GM21576 (cell line): ENCODE data around the gene DTX1.
"Not testable (repeated sequence)": the region's sequence is repeated elsewhere in the genome, so short reads cannot be mapped to it uniquely, and the experiment has no call there.

Experiments used
- ATAC-seq: cut with Tn5 transposase; IDR thresholded peaks from one replicate; pipeline ENCODE4 v1.9.1; 2021; ENCODE audit warnings: mild to moderate bottlenecking, moderate library complexity; ENCODE audit not compliant: unreplicated experiment

The DTX1 gene

GRCh38 chr12:113134521-113134951, 78.0 kb downstream of the DTX1 start:
- no peak for ATAC-seq

GRCh38 chr12:113135178-113136127, 78.9 kb downstream of the DTX1 start, which contains the start of gene RASAL1:
RASAL1 (minus strand) TSS chr12:113135761; CDS start chr12:113135462, 299 bp downstream.
- no peak for ATAC-seq

DNA sequence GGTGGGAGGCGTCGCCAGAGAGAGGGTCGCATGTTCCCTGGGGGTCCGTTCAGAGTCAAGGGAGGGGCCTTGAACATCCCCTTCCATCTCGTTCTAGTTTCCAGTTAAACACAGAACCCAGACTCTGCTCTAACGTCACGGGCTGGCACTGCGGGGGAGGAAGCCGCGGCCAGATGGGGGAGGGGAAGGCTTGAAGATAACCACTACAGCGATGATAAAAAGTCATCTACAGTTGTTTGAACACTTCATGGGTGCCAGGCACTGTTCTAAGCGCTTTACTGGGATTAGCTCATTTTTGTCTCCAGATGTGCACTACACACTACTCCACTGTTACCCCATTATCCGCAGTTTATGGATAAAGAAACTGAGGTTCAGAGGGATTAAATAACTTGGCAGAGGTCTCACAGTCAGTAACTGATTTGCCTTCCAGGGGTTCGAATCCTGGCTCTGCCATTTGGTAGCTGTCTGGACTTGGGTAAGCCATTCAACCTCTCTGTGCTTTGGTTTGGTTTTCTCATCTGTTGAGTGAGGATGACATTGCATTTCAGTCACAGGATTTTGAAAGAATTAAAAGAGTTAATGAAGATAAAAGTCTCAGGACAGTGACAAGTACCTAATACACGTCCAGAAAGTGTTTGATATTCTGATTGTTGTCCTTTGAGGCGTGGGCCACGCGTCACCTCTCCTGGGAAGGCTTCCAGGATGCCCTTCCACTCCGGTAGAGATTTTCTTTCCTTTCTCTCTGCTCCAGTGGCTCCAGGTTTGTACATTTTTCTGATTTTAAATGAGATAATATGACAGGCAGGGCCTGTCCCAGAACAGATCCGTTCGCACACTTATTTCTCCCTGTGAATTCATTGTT, 79.8 kb downstream of the DTX1 start:
- no peak for ATAC-seq

DNA sequence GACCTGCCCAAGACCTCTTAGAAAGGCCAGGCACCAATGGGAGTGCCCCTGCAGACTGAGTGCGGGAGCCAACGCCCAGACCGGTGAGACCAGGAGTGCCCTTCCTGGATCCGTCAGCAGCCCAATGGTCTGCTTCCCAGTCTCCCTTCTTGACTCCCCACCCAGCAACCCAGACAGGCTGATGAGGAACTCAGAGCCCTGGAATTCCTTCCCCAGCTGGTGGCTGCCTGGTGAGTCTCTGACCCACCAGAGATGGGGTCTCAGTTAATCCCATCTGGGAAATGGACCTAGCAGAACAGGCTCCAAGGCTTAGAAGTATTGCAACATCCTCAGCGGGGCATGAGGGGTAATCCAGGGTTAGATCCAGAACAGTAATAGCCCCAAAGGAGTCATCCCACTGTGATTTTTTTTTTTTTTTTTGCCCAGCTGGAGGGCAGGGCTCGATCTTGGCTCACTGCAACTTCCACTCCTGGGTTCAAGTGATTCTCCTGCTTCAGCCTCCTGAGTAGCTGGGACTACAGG, 80.5 kb downstream of the DTX1 start:
- no peak for ATAC-seq

GRCh38 chr12:113137861-113138783, 81.6 kb downstream of the DTX1 start:
- ATAC-seq, result no peak

DNA sequence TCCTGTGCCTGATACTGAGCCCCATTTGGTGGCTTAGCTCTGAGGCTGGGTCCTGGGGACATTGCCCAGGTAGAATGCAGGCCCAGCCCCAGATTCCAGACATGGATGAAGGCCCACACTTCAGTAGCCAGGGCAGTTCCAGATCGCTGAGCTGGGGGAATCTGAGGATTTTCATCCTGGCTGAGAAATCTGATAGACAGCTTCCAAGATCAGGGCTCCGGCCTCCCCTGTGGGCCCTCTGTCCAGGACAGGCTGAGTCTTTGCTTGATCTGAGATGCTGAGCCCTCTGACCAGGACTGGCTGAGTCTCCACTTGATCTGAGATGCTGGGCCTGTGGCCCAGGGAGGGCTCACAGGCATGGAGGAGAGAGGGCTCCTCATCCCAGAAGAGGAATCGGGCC, 82.3 kb downstream of the DTX1 start:
- ATAC-seq, result no peak

GRCh38 chr12:113140706-113141105, 84.2 kb downstream of the DTX1 start:
- no peak for ATAC-seq

DNA sequence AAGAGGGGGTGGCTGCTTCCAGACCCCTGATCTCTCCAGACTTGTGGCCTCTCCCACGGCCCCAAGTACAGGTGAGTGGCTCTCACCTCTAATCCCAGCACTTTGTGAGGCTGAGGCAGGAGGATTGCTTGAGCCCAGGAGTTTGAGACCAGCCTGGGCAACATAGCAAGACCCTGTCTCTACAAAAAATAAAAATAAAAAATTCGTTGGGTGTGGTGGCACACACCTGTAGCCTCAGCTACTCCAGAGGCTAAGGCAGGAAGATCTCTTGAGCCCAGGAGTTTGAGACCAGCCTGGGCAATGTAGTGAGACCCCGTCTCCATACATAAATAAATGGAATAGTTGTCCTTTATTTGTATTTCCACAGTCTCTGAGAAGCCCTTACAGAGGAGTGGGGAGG, 85.2 kb downstream of the DTX1 start:
- ATAC-seq, result not testable (repeated sequence)

DNA sequence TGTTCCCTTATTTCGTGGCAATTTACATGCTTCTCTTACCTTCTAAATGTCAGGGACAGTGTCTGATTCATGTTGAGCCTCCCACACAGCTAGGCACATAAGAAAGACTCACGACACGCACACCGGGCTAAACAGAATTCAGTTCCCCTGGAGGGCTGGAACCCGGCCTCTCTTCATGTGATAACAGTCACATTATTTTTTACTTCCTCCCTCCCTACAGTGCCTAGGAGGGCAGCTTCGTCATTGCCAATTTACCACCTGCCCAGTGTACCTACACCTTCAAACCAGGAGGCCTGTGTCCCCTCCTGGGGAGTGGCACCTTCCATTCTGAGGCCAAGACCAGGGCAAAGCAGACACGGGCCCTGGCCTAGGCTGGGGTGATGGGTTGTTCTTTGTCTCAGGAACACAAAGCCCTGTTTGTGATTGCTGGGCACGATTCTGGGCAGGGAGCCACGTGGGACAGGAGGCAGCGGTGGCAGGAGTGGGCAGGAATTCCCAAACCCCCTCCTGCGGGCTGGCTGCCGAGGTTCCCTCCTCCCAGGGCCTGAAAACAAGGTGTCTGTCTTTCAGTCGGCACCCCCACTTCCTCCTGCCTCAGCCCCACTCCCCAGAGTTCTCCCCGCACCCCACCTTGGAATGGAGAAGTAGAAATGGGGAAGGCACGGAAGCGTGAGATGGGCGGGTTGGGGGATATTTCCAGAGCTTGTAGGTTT, 85.8 kb downstream of the DTX1 start:
- ATAC-seq, result no peak

GRCh38 chr12:113142886-113143332, 86.4 kb downstream of the DTX1 start:
- ATAC-seq, result no peak

DNA sequence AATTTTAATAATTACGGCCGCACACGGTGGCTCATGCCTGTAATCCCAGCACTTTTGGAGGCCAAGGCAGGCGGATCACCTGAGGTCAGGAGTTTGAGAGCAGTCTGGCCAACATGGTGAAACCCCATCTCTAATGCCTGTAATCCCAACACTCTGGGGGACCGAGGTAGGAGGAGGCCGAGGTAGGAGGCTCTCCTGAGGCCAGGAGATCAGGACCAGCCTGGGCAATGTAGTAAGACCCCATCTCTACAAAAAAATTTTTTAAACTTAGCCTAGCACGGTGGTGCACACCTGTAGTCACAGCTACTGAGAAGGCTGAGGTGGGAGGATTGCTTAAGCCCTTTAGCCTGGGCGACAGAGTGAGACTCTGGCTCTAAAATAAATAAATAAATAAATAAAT, 87.4 kb downstream of the DTX1 start:
- ATAC-seq, result no peak

DNA sequence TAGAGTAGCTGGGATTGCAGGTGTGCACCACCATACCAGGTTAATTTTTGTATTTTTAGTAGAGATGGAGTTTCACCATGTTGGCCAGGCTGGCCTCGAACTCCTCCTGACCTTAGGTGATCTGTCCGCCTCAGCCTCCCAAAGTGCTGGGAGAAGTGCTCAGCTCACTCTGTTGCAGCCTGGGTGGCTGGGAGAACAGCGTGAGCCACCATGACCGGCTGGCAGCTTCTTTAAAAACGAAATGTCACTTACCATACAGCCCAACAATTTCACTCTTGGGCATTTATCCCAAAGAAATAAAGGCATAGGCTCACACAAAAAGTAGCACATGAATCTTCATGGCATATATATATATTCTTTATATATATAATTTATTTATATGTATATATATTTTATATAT, 88.3 kb downstream of the DTX1 start:
- ATAC-seq, result no peak

- ATAC-seq, result no peak
Observed at GRCh38 chr12:113145720-113146551, 89.4 kb downstream of the DTX1 start.

DNA sequence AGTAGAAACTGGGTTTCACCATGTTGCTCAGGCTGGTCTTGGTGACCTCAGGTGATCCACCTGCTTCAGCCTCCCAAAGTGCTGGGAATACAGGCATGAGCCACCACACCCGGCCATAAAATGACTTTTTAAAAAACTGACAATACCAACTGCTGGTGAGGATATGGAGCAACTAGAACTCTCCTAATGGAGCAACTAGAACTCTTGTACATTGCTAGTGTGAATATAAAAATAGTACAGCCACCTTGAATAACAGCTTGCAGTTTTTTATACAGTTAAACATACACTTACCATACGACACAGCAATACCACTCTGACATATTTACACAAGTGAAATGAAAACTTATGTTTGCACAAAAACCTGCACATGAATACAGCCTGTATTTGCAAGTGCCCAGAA, 90.5 kb downstream of the DTX1 start:
- ATAC-seq, result no peak
